Psoas muscle (tissue), 8 donors: ENCODE results near the gene PDXDC1. TPM values are rescaled to one million over a fixed set of nuclear protein-coding genes. Genes with fewer than 3 reads are reported as not detected.
"Not testable (repeated sequence)": the region's sequence is repeated elsewhere in the genome, so short reads cannot be mapped to it uniquely, and the experiment has no call there.

Experiments
- ATAC-seq, 4 donors: fragments of 200-7000 bp; cut with Tn5 transposase; one replicate each; pipeline ENCODE4 v1.9.1; 2020; ENCODE audit warnings: moderate library complexity in 3 of 4, mild to moderate bottlenecking in 2 of 4
- DNase-seq, 2 donors: peaks; one replicate each; pipeline ENCODE4 v3.0.0-alpha.2; 2020
- H3K27ac ChIP-seq: fragments of 200-600 bp; one replicate; pipeline ENCODE4 v1.8.0; 2022
- H3K27me3 ChIP-seq, 3 donors: fragments of 200-600 bp in 1 of 3; one replicate each; pipeline versions ENCODE4 v1.6.1 to v1.8.0; 2013 to 2022; ENCODE audit warnings: low read length in 2 of 3, mild to moderate bottlenecking in 2 of 3, moderate library complexity in 1 of 3; ENCODE audit not compliant: insufficient read depth in 3 of 3
- H3K36me3 ChIP-seq, 2 donors: fragments of 200-600 bp in 1 of 2; one replicate each; pipeline versions ENCODE4 v1.6.1 to v1.8.0; 2013 to 2022; ENCODE audit warnings: low read depth in 1 of 2, mild to moderate bottlenecking in 1 of 2, moderate library complexity in 1 of 2; ENCODE audit not compliant: insufficient read depth in 1 of 2
- H3K4me1 ChIP-seq: fragments of 200-600 bp; one replicate; pipeline ENCODE4 v1.8.0; 2022
- H3K4me3 ChIP-seq: fragments of 200-600 bp; one replicate; pipeline ENCODE4 v1.8.0; 2022; ENCODE audit warnings: mild to moderate bottlenecking
- H3K9me3 ChIP-seq: fragments of 200-600 bp; one replicate; pipeline ENCODE4 v1.8.0; 2022
- WGBS, 3 donors: extraction: QIAGEN DNeasy Blood & Tissue Kit; methylation state at CpG; one replicate each; pipeline versions ENCODE4 v1.1.6 to v1.1.7; 2013; 5-methylcytosine and 5-hydroxymethylcytosine counted together
- intact Hi-C, 2 donors: fragments of 100-400 bp; cut with DNase I; formaldehyde crosslinking; loops; one replicate each; pipeline versions ENCODE4 v1.11.0 to v1.14.2; 2022
- polyA plus RNA-seq, 3 donors: library from polyadenylated mRNA; stranded (reverse); fragments of 200-250 nt; gene quantifications; one replicate each; pipeline ENCODE4 v1.2.3, GENCODE V29; 2013
- total RNA-seq, 4 donors: library from RNA; stranded (reverse); fragmentation: NEBNext Ultra II Directional in 2 of 4; extraction: Animal tissue kit (Norgen Biotek cat#: 25700) in 2 of 4; gene quantifications; one replicate each; pipeline versions ENCODE4 v1.2.1 to v1.2.4, GENCODE V29; 2021 to 2023
- TF ChIP-seq, protein P1 (sequence below): fragments of 200-600 bp; IDR thresholded peaks from one replicate; pipeline ENCODE4 v1.8.0; 2022; ENCODE audit warnings: antibody characterized with exemption
- donor health status: healthy with polysubstance abuse.
- donor health status: DM: no; HTN: no; CAD: no; lungs with moderate emphysema.
- donor health status: Bipolar disorder and iron deficiency.
- donor health status: healthy.
- donor health status: DM: yes; HTN: yes; CAD: no.
- donor health status: DM: no; HTN: no; CAD: no.
- donor health status: DM: no; HTN: no; CAD: no.
- donor health status: DM: yes; HTN: yes; CAD: no.

The PDXDC1 gene
- total and polyA plus RNA-seq, 7 donors, result 22.1 to 82.5 (median 52.3) TPM

DNA sequence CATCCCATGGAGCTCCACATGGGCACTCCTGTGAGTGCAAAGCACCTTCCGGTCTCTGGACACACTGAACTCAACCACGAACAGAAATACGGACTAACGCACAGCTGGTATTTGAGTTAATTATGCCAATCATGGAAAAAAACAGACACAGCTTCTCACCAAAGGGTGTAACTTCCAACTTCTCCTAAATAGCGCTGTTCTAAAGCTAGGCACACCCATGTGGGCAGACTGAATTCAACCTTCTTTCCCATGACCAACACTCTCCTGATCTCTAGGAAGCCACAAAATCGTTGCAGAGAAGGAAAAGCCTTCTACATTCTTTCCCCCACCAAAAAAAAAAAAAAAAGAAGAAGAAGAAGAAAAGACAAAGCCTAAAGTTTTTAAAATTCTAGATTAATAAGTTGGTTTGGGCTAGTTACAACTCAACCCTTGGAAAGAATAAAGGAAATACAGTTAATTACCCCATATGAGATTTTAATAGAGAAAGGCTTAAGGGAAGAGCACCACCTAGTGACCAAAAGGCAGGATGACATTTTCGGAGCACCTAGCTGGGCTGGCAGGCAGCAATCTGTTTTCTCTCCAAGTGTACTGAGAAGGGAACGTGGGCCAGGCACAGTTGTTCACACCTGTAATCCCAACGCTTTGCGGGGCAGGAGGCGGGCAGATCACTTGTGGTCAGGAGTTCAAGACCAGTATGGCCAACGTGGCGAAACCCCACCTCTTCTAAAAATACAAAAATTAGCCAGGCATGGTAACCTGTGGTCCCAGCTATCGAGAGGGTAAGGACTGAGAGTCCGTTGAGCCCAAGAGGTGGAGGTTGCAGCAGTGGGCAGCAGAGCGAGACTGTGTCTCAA is 97.3 kb downstream of the PDXDC1 start:
- H3K4me3 ChIP-seq, DNase-seq, H3K9me3 ChIP-seq, intact Hi-C loops, H3K4me1 ChIP-seq, H3K27me3 ChIP-seq: not testable (repeated sequence)
- TF ChIP-seq, protein P1, sequence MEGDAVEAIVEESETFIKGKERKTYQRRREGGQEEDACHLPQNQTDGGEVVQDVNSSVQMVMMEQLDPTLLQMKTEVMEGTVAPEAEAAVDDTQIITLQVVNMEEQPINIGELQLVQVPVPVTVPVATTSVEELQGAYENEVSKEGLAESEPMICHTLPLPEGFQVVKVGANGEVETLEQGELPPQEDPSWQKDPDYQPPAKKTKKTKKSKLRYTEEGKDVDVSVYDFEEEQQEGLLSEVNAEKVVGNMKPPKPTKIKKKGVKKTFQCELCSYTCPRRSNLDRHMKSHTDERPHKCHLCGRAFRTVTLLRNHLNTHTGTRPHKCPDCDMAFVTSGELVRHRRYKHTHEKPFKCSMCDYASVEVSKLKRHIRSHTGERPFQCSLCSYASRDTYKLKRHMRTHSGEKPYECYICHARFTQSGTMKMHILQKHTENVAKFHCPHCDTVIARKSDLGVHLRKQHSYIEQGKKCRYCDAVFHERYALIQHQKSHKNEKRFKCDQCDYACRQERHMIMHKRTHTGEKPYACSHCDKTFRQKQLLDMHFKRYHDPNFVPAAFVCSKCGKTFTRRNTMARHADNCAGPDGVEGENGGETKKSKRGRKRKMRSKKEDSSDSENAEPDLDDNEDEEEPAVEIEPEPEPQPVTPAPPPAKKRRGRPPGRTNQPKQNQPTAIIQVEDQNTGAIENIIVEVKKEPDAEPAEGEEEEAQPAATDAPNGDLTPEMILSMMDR, result peak; percentile 0
- ATAC-seq, result peak; percentile 83 to 89 (median 84)
- Histone ChIP-seq H3K36me3 (peaks cover 4 to 89% of the 10 kb centered on the region in 2 donors), H3K27ac (peak overlapping the region; percentile 28)
- WGBS, 3 donors, result 49 to 58% (median 56%) methylated on average over 14 to 15 of the region's 16 CpGs

DNA sequence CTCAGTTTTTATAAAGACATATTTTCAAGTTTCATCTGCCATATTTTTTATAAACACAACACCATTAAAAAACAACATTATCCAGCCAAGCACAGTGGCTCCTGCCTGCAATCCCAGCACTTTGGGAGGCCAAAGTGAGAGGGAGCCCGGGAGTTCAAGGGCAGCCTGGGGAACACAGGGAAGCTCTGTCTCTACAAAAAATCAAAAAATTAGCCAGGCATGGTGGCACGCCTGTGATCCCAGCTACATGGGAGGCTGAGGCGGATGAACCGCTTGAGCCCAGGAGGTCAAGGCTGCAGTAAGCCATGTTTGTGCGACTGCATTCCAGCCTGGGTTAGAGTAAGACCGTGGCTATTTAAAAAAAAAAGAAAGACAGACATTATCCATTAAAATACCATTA is 98.3 kb downstream of the PDXDC1 start:
- WGBS, 3 donors, result 86 to 89% (median 88%) methylated on average over 6 of the region's 6 CpGs
- Histone ChIP-seq H3K36me3 (peaks cover 4 to 92% of the 10 kb centered on the region in 2 donors), H3K4me3 (no peak overlapping the region), H3K27me3 (no peaks in the 10 kb centered on the region), H3K27ac (peak overlapping the region; percentile 28), H3K9me3 (no peaks in the 10 kb centered on the region), H3K4me1 (no peaks in the 10 kb centered on the region)
- DNase-seq, result no peak
- TF ChIP-seq, protein P1, result no peak
- ATAC-seq, result peak in 1 of 4 donors; percentile 14
- intact Hi-C loops, result no loop called here

DNA sequence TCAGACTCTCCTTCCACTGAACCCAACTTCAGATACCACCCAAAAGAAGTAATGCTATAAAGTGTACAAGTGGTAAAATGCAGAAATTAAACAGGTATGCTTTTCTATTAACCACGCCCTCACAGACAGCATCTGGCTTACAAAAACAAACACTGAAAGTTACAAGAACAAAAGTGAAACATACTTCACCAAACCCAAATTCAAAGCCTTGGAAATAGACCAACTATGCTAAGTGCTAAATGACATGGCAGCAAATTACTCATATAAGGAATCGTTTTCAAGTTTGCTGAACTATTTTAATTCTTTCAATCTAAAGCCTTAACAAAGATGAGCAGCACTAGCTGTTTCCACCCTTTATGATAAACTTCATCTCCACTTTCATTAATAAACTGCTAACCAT is 101.3 kb downstream of the PDXDC1 start:
- H3K36me3 ChIP-seq, result peaks cover 4 to 89% of the 10 kb centered on the region in 2 donors
- H3K9me3 ChIP-seq, H3K4me1 ChIP-seq, H3K27me3 ChIP-seq, intact Hi-C loops, H3K27ac ChIP-seq, H3K4me3 ChIP-seq, DNase-seq, ATAC-seq: not testable (repeated sequence)
- WGBS, 3 donors, result 77 to 93% (median 82%) methylated on average over 2 of the region's 2 CpGs

DNA sequence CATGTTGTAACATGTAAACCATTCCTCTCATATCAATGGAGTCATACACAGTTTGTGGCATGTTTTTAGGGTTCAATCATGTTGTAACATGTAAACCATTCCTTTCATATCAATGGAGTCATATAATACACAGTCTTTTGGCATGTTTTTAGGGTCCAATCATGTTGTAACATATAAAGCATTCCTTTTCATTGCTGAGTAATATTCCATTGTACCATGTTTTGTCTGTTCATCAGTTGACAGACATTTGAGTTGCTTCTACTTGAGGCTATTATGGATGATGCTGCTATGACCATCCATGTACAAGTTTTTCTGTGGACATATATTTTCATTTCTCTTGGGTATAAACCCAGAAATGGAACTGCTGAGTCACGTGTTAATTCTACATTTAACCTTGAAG is 106.1 kb downstream of the PDXDC1 start:
- H3K4me3 ChIP-seq, intact Hi-C loops, H3K27ac ChIP-seq, H3K27me3 ChIP-seq, ATAC-seq, H3K4me1 ChIP-seq, H3K9me3 ChIP-seq, DNase-seq: not testable (repeated sequence)
- H3K36me3 ChIP-seq, result peaks cover 0 to 94% of the 10 kb centered on the region in 2 donors
- 39 to 100% (median 93%) methylated on average over 1 of the region's 1 CpG for WGBS, 3 donors

DNA sequence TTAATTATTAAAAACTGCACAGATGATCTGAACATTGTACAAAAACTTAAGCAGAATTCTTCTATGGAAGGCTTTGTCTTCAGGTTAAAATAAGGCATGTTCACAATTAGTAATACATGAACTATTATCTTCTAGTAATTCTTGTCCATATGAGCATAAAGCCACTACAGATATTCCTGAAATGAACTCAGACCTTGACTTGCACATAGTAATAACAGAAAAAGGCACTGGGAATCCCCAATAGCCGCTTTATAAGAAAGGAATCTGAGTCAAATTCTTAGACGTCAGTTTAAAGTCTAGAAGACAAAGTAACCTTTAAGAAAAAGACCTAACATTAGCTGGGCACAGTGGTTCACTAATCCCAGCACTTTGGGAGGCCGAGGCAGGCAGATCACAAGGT is 108.0 kb downstream of the PDXDC1 start:
- WGBS, 3 donors, result 74 to 82% (median 76%) methylated on average over 3 of the region's 3 CpGs
- ATAC-seq, intact Hi-C loops: not testable (repeated sequence)

DNA sequence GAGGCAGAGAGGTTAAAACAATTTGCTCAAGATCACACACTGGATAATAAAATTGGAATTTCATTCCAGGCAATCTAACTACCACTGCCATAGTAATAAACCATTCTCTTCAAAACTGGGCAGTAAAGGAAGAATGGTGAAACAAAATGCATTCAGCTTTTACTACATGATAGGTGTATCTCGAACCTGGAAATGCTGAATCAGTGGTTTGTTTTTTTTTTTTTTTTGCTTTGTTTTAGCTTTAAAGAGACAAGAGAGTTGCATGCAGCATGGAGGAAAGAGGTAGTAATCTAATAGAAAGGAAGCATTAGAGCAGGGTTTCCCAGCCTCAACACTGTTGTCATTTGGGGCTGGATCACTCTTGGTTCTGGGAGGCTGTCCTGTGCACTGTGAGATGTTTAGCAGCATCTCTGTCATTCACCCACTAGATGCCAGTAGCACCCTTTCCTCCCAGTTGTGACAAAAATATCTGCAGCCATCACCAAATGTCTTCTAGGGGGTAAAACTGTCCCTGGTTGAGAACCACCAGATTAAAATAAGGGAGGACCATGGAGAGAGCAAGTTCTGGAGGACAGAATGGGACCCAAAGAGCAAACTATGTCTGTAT is 115.9 kb downstream of the PDXDC1 start:
- ATAC-seq, H3K9me3 ChIP-seq, H3K27me3 ChIP-seq, H3K4me3 ChIP-seq, intact Hi-C loops, H3K27ac ChIP-seq, DNase-seq: not testable (repeated sequence)
- Histone ChIP-seq H3K36me3 (peaks cover 0 to 65% of the 10 kb centered on the region in 2 donors), H3K4me1 (peaks cover 16% of the 10 kb centered on the region)
- 78 to 87% (median 86%) methylated on average over 1 of the region's 1 CpG for WGBS, 3 donors

More for the DNA sequence above, 108.0 kb downstream of the PDXDC1 start:
- H3K27me3 ChIP-seq, H3K27ac ChIP-seq, H3K9me3 ChIP-seq, H3K4me1 ChIP-seq, H3K4me3 ChIP-seq, DNase-seq: not testable (repeated sequence)
- H3K36me3 ChIP-seq, result peaks cover 0 to 94% of the 10 kb centered on the region in 2 donors

DNA sequence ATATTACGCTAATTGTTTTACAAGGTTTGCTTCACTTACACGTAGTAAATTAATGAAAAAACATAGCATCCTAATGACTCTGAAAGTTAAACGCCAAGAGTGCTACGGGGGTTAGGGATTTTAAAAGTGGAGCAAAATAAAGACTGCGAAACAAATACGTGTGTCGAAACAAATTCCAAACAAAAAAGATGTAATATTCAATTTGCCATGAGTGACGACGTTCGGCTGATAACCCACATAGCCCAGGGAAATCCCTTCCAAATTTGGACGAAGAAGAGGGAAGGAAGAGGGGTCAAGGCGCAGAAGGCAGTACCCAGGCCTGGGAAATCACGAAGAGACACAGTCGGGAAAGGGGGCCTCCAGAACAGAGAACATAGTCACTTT is 118.7 kb downstream of the PDXDC1 start:
- DNase-seq, ATAC-seq, intact Hi-C loops, H3K9me3 ChIP-seq, H3K27me3 ChIP-seq: not testable (repeated sequence)
- peak overlapping the region; percentile 91 for H3K27ac ChIP-seq
- peaks cover 0 to 41% of the 10 kb centered on the region in 2 donors for H3K36me3 ChIP-seq
- peaks cover 12% of the 10 kb centered on the region for H3K4me1 ChIP-seq
- 4 to 7% (median 5%) methylated on average over 10 to 14 of the region's 14 CpGs for WGBS, 3 donors
- H3K4me3 ChIP-seq, result peak overlapping the region; percentile 85

DNA sequence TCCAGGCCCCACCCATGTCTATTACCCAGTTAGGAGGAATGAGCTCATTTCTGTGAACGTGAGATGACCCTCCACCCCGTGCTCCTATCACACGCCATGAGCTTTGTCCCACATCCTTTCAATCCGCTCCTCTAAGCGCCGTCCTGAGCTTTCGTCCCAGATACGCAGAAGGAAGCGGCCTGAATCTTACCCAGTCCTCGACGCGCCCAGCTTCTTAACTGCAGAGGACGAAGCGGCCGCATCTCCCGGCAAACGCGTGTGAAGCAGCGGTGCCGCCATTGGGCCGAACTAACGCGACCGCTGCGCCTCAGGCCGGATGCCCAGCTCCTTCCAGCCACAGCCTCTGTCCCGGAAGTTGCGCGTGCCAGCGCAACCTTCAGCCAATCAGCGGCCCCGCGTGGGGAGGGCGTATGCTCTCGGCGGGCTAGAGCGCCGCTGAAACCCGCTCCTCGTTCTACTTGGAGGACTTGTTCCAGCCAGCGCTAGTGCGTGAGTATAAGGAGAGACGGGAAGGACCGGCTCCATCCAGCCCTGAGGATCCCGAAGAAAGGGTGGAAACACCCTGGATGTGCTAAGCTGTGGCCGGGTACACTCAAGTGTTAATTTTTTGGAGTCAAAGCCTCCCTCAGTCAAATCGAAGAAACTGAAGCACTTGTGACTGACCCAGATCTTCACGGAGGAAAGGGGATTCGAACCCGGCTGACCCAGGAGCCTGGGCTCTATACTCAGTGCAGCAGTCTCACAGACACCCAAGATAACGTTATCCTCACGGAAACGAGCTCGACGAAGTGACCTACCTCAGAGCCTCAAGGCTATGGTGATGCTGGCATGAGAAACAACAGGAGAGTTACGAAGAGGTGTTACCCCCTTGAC is 119.4 kb downstream of the PDXDC1 start, which contains the start of gene RRN3:
Gene RRN3 (minus strand): TSS at position 318 of the 873 bp plus-strand sequence. CDS start 39 bp downstream, at position 279.
- peak; percentile 99 to 100 (median 99) for ATAC-seq
- intact Hi-C loops, result not testable (repeated sequence)
- WGBS, 3 donors, result 2 to 3% (median 2%) methylated on average over 49 to 56 of the region's 56 CpGs

More for the DNA sequence above, 119.4 kb downstream of the PDXDC1 start, which contains the start of gene RRN3:
- peaks cover 12% of the 10 kb centered on the region for H3K4me1 ChIP-seq
- peak within 1 kb of the TSS; percentile 91 for H3K27ac ChIP-seq
- H3K4me3 ChIP-seq, result peak within 1 kb of the TSS; percentile 85
- not testable (repeated sequence) for H3K9me3 ChIP-seq, H3K27me3 ChIP-seq
- DNase-seq, result peak; percentile 93 to 97
- peaks cover 0 to 35% of the 10 kb centered on the region in 2 donors for H3K36me3 ChIP-seq
